ENCODE measurements around the gene IMMP2L. TPM values are rescaled to one million over a fixed set of nuclear protein-coding genes. Genes with fewer than 3 reads are reported as not detected.

The IMMP2L gene
- total RNA-seq, 6 experiments from 2014 or later: 14.2 to 25.3 (median 19.7) TPM

DNA sequence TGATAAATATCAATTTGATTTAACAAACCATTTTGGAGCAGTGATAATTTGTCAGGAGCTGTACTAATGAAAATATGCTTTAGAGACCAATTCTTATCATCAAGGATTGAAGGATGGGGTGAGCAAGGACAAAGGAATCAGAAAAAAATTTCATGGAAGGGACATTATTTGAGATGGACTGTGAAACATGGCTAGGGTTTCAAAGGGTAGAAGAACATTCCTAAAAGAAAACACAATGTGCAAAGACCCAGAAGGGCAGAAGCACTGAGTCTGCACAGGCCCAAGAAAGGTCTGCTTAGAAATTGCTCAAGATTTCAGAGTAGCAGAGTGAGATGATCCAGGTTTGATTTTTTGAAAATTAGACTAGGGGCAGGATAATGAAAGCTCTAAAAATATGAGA, 296.9 kb downstream of the IMMP2L start:
- no peaks in the 10 kb centered on the region for H3K27me3 ChIP-seq
- H3K27ac ChIP-seq: no peak overlapping the region
- DNase-seq (no peak), ATAC-seq (no peak)
- H3K9me3 ChIP-seq: no peaks in the 10 kb centered on the region
- TF ChIP-seq, protein P1, sequence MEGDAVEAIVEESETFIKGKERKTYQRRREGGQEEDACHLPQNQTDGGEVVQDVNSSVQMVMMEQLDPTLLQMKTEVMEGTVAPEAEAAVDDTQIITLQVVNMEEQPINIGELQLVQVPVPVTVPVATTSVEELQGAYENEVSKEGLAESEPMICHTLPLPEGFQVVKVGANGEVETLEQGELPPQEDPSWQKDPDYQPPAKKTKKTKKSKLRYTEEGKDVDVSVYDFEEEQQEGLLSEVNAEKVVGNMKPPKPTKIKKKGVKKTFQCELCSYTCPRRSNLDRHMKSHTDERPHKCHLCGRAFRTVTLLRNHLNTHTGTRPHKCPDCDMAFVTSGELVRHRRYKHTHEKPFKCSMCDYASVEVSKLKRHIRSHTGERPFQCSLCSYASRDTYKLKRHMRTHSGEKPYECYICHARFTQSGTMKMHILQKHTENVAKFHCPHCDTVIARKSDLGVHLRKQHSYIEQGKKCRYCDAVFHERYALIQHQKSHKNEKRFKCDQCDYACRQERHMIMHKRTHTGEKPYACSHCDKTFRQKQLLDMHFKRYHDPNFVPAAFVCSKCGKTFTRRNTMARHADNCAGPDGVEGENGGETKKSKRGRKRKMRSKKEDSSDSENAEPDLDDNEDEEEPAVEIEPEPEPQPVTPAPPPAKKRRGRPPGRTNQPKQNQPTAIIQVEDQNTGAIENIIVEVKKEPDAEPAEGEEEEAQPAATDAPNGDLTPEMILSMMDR (IDR thresholded peaks at IDR 0.05): no peak
- TF ChIP-seq POLR2A (IDR thresholded peaks at IDR 0.05): no peak
- no peaks in the 10 kb centered on the region for H3K4me1 ChIP-seq
- intact Hi-C loops (cut with DNase I): no loop called here
- no peaks in the 10 kb centered on the region for H3K36me3 ChIP-seq
- H3K4me3 ChIP-seq: no peak overlapping the region

DNA sequence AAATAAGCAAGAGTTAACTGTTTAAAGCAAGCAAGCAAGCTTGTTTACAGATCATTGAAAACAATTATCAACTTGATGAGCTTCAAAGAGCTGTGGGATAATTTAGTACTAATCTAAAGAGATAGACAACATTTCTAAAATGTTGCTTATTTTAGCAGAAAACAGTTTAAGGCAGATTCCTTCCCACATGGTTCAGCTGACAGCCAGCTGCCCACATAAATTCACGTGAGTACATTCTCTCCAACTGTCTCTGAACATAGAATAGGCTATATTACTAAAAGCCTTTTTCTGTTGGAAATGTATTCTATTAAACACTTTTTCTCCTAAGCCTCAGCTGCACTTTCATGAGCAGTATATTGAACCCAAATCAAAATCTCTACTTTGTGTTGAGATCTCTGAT, 297.3 kb downstream of the IMMP2L start:
- no peaks in the 10 kb centered on the region for H3K36me3 ChIP-seq
- DNase-seq (no peak), ATAC-seq (no peak)
- H3K27me3 ChIP-seq: no peaks in the 10 kb centered on the region
- H3K4me3 ChIP-seq: no peak overlapping the region
- WGBS (ENCODE audit: insufficient coverage, low coverage, low lambda C conversion rate, missing lambda C conversion rate): 80% methylated on average over 1 of the region's 1 CpG
- no peak overlapping the region for H3K27ac ChIP-seq
- H3K9me3 ChIP-seq: no peaks in the 10 kb centered on the region
- TF ChIP-seq POLR2A (IDR thresholded peaks at IDR 0.05): no peak
- TF ChIP-seq, protein P1 (IDR thresholded peaks at IDR 0.05): no peak
- no peaks in the 10 kb centered on the region for H3K4me1 ChIP-seq
- intact Hi-C loops (cut with DNase I): no loop called here

DNA sequence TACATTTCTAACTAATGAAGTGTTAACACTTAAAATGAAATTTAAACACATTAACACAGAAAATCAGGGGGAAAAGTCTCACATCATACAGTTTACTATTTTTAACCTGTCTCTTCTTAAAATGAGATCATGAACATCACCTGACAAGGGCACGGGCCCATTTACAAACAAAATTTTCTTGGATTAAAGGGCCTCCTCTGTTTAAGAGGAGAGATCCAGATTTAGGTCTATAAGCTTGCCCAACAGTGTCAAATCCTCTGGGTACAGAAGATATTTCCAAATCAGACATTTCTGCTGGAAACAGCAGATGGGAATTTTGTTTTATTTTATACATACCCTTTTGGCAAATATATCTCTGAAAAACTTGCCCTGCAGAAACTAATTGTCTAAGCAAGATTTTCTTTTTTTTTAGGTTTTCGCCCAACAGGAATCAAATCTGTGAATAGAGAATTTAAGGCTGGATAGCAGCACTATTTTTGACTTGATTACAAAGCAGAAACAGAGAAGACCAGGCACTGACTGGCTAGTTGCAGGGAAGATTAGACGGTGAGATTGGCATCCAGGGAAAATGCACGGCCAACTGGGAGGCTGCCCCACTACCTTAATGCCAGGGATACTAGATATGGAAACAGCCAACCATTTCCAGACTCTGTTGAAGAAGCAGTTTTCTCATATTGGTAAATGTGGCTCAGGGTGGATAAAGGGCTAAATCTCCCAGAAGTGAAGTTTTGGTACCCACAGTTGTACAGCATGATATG, 298.0 kb downstream of the IMMP2L start:
- no peak for ATAC-seq
- H3K4me1 ChIP-seq: no peaks in the 10 kb centered on the region
- no peak for DNase-seq
- no peaks in the 10 kb centered on the region for H3K9me3 ChIP-seq
- no peak overlapping the region for H3K27ac ChIP-seq
- no peaks in the 10 kb centered on the region for H3K36me3 ChIP-seq
- H3K27me3 ChIP-seq: no peaks in the 10 kb centered on the region
- intact Hi-C loops (cut with DNase I): no loop called here
- 88% methylated on average over 4 of the region's 4 CpGs for WGBS (ENCODE audit: insufficient coverage, low coverage, low lambda C conversion rate, missing lambda C conversion rate)
- no peak for TF ChIP-seq POLR2A (IDR thresholded peaks at IDR 0.05)
- TF ChIP-seq, protein P1 (IDR thresholded peaks at IDR 0.05): no peak
- H3K4me3 ChIP-seq: no peak overlapping the region

DNA sequence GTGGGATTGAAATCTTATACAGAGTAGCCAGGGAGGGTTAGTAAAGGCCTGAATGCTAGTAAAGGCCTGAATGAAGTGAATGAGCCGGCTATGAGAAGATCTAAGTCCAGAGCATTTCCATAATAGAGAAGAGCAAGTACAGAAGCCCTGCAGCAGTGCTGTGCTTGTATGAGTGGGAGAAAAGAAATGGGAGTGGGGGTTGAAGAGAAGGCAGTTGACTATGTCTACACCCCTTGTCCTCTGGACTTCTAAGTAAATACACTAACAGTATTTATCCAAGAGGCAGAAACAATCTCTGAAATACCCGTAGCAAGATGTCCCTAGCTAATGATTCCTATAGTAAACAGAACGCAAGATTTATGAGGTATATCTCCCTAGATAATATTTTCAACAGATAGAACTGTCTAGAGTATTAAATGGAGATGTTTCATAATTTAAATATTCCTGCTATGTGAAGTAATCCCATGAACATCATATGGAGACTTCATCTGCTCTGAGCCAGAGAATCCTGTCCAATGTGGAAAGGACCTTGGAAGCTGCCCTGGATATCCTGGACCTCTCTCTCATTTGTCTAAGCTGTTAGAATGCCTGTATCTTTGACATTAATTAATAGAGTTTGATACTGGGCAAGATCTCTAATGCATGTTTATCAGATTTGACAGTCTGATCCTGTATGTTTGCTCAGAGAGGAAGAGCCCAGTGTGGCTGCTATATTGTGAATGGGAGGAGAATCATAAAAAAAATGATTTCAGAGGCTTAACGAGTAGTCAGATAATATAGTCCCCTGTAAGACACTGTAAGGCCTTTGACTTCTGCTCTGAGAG, 299.8 kb downstream of the IMMP2L start:
- intact Hi-C loops (cut with DNase I): no loop called here
- DNase-seq: no peak
- no peaks in the 10 kb centered on the region for H3K4me1 ChIP-seq
- WGBS (ENCODE audit: insufficient coverage, low coverage, low lambda C conversion rate, missing lambda C conversion rate): 74% methylated on average over 4 of the region's 4 CpGs
- H3K27ac ChIP-seq: no peak overlapping the region
- no peaks in the 10 kb centered on the region for H3K9me3 ChIP-seq
- no peak overlapping the region for H3K4me3 ChIP-seq
- no peaks in the 10 kb centered on the region for H3K27me3 ChIP-seq
- ATAC-seq: peak in 3 of 4 donors; percentile 20 to 27 (median 27)
- H3K36me3 ChIP-seq: no peaks in the 10 kb centered on the region
- no peak for TF ChIP-seq POLR2A (IDR thresholded peaks at IDR 0.05)
- TF ChIP-seq, protein P1 (IDR thresholded peaks at IDR 0.05): no peak

Data from right lobe of liver (tissue), 6 donors.